ENCODE data around the gene C6.

DNA sequence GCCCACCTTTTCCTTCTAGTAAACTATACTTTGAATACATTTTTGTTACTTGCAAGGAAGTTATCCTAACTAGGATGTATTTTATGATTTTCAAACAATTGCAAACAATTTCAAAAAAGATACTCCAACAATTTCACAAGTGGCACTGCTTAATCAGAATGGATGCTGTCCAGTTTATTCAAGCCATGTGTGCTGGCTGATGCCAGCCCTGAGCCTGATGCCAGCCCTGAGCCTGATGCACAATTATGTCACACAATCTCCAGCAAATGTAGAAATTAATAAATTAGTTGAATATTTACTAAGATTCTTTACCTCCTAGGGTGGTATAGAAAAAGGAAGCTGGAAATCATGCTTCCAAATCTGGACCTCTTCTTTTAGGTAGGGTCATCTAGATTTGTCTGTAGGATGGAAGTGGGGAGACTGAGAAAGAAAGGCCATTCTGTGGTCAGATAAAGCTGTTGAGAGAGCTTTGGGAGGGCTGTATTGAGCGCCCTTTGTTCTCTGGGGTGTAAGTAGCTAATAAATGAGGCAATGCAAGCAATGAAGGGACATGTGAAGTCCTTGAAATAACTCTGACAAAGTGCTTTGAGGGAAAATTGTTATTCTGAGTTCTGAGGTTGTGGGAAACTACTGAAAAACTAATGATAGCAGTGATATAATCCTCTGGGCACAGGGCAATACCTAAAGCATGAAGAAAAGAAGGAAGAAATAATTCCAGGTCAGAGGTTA lies 5.8 kb upstream of the C6 start:
- TF ChIP-seq POLR2AphosphoS5 (IDR thresholded peaks at IDR 0.05): no peak
- TF ChIP-seq, protein P1, sequence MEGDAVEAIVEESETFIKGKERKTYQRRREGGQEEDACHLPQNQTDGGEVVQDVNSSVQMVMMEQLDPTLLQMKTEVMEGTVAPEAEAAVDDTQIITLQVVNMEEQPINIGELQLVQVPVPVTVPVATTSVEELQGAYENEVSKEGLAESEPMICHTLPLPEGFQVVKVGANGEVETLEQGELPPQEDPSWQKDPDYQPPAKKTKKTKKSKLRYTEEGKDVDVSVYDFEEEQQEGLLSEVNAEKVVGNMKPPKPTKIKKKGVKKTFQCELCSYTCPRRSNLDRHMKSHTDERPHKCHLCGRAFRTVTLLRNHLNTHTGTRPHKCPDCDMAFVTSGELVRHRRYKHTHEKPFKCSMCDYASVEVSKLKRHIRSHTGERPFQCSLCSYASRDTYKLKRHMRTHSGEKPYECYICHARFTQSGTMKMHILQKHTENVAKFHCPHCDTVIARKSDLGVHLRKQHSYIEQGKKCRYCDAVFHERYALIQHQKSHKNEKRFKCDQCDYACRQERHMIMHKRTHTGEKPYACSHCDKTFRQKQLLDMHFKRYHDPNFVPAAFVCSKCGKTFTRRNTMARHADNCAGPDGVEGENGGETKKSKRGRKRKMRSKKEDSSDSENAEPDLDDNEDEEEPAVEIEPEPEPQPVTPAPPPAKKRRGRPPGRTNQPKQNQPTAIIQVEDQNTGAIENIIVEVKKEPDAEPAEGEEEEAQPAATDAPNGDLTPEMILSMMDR (IDR thresholded peaks at IDR 0.05): no peak
- TF ChIP-seq POLR2A (IDR thresholded peaks at IDR 0.05; ENCODE audit: low read depth): no peak
- TF ChIP-seq EP300 (IDR thresholded peaks at IDR 0.05): no peak
